ENCODE results near the gene SPIC.

Gene SPIC

DNA sequence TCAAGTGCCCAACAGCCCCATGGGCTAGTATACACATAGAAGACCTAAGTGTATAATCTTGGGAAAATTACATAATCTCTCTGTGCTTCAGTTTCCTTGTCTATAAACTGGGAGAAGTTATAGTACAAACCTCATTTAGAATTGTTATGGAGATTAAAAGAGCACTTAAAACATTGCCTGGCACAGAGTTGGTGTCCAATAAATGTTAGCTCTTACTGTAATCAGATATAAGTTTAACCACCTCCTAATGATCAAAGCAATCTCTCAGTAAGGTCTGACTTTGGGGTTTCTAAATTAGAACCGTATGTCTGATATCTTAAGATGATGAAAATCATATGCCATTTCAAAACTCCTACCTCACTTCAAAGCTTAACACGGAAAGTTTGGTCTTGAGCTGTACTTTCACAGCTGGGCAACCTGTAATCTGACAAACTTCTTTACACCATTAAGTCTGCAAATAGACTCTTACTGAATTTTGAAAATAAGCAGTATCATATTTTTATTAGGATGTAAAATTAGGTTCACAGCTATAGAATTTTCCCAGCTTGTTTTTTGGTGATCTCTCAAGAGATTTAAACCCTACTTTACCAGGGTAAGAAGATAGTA lies 61.0 kb downstream of the SPIC start:
- DNase-seq: no peak
